ENCODE data around the gene SPINDOC. TPM values are rescaled to one million over a fixed set of nuclear protein-coding genes. Genes with fewer than 3 reads are reported as not detected.

Gene SPINDOC
- total RNA-seq, 1 experiment from 2014 or later = 50.9 TPM

DNA sequence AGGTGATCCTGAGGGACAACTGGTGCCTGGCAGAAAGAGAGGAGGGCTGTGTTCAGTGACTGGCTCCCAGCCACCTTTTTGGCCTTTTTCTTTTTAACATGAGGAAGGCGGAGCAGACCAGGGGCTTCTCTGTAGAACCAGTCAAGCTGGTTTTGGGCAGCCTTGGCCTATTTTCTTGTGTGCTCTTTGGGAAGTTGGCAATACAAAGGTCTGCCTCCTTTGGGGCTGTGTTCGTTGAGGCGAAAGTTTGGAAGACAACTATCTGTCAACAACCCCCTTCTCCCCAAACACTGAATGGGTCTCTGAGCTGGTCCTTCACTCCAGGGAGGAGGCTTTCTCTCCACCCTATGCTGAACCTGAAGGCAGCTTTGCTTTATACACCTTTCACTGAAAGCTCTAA lies 34.1 kb downstream of the SPINDOC start:
- H4K20me1 ChIP-seq (ENCODE audit: insufficient read depth) = peaks cover 12% of the 10 kb centered on the region; the same call in 1 of the 2 replicates
- TF ChIP-seq POLR2AphosphoS5 (IDR thresholded peaks at IDR 0.05; ENCODE audit: low read depth, low read length) (no peak), EGR1 (IDR thresholded peaks at IDR 0.05; ENCODE audit: low read depth) (no peak), ZFX (IDR thresholded peaks at IDR 0.05) (no peak), SRF (IDR thresholded peaks at IDR 0.05; ENCODE audit: low read depth) (no peak), SP1 (IDR thresholded peaks at IDR 0.05; ENCODE audit: low read depth) (peak; percentile 65; the same call in 1 of the 2 replicates)
- H2AFZ ChIP-seq (ENCODE audit: low read depth, low read length, poor library complexity, severe bottlenecking) = no peak overlapping the region
- ChIA-PET RAD21 (ENCODE audit: low non-redundant PET in 1 of 2, low total read pairs in 2 of 2, uncharacterized antibody in 2 of 2, unreplicated experiment in 2 of 2) (no interaction called here), CTCF (interaction anchor here (0.9 to 1.7 kb wide), 2 partner anchors 9 to 25 kb away, joined by 3 to 5 read pairs; partner anchors contain the start of gene MARK2), POLR2A (no interaction called here)
- BruUV-seq (replicated peaks) = no TSS peak
- intact Hi-C loops (cut with micrococcal nuclease) = no loop called here
- peak overlapping the region; percentile 39 for H3K9ac ChIP-seq (ENCODE audit: low read length)
- no peaks in the 10 kb centered on the region for H3K27me3 ChIP-seq (ENCODE audit: insufficient read depth, low read length)
- H3K4me2 ChIP-seq (ENCODE audit: low read length) = peak overlapping the region; percentile 66
- H3K27ac ChIP-seq (ENCODE audit: low read depth, low read length) = peak overlapping the region; percentile 14; the same call in 1 of the 2 replicates
- peaks cover 24 to 37% of the 10 kb centered on the region in 2 experiments for H3K4me1 ChIP-seq (ENCODE audit: control insufficient read depth in 1 of 2, insufficient read depth in 2 of 2, low read length in 2 of 2)
- ATAC-seq (peak; percentile 68), DNase-seq (ENCODE audit: low read depth, low spot score) (no peak)
- peaks cover 90% of the 10 kb centered on the region for H3K79me2 ChIP-seq (ENCODE audit: insufficient read depth, low read length)
- no peaks in the 10 kb centered on the region for H3K9me3 ChIP-seq (ENCODE audit: control insufficient read depth in 1 of 2, insufficient read depth in 1 of 2, low read depth in 1 of 2, low read length in 2 of 2)
- peaks cover 0 to 2% of the 10 kb centered on the region in 2 experiments; a peak in 2 of 4 replicates for H3K36me3 ChIP-seq (ENCODE audit: control insufficient read depth in 1 of 2, insufficient read depth in 2 of 2, low read length in 2 of 2)
- H3K9me2 ChIP-seq (ENCODE audit: insufficient read depth) = no peaks in the 10 kb centered on the region
- H3K4me3 ChIP-seq (replicated peaks in 1 of 2; ENCODE audit: low read depth in 1 of 2, low read length in 2 of 2) = peak overlapping the region in 1 of 2 experiments; percentile 13; a peak in 1 of 4 replicates

DNA sequence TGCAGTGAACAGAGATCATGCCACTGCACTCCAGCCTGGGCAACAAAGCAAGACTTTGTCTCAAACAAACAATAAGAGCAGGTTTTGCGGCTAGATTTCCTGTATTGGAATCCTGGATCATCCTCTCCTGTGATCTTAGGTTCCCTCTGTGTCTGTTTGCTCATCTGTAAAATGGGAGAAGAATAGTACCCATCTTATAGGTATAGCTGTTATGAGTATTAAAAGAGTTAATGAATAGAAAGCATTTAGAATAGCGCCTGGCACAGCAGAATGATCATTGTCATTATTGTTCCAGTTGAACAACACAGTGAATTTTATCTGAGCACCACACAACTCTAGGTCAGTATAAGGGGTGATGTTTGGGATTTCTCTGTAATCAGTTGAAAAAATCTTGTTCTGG lies 36.4 kb downstream of the SPINDOC start:
- CTCF ChIA-PET = interaction anchor here (1.2 kb wide), 1 partner anchor 57 kb away, joined by 3 read pairs; no protein-coding TSS in a partner anchor
- Histone ChIP-seq H3K4me1 (ENCODE audit: control insufficient read depth in 1 of 2, insufficient read depth in 2 of 2, low read length in 2 of 2) (peaks cover 24 to 34% of the 10 kb centered on the region in 2 experiments), H2AFZ (ENCODE audit: low read depth, low read length, poor library complexity, severe bottlenecking) (no peak overlapping the region), H4K20me1 (ENCODE audit: insufficient read depth) (peaks cover 12% of the 10 kb centered on the region; the same call in 1 of the 2 replicates), H3K4me2 (ENCODE audit: low read length) (no peak overlapping the region), H3K27ac (ENCODE audit: low read depth, low read length) (no peak overlapping the region), H3K9ac (ENCODE audit: low read length) (no peak overlapping the region), H3K79me2 (ENCODE audit: insufficient read depth, low read length) (peaks cover 91% of the 10 kb centered on the region), H3K36me3 (ENCODE audit: control insufficient read depth in 1 of 2, insufficient read depth in 2 of 2, low read length in 2 of 2) (no peaks in the 10 kb centered on the region; a peak in 1 of 4 replicates), H3K9me2 (ENCODE audit: insufficient read depth) (no peaks in the 10 kb centered on the region), H3K9me3 (ENCODE audit: control insufficient read depth in 1 of 2, insufficient read depth in 1 of 2, low read depth in 1 of 2, low read length in 2 of 2) (no peaks in the 10 kb centered on the region), H3K4me3 (replicated peaks in 1 of 2; ENCODE audit: low read depth in 1 of 2, low read length in 2 of 2) (no peak overlapping the region), H3K27me3 (ENCODE audit: insufficient read depth, low read length) (no peaks in the 10 kb centered on the region)
- ATAC-seq = no peak
- POLR2A ChIA-PET = no interaction called here
- RAD21 ChIA-PET (ENCODE audit: low non-redundant PET in 1 of 2, low total read pairs in 2 of 2, uncharacterized antibody in 2 of 2, unreplicated experiment in 2 of 2) = no interaction called here
- no TSS peak for BruUV-seq (replicated peaks)
- DNase-seq (ENCODE audit: low read depth, low spot score) = no peak
- intact Hi-C loops (cut with micrococcal nuclease) = no loop called here
- TF ChIP-seq EGR1 (IDR thresholded peaks at IDR 0.05; ENCODE audit: low read depth) (no peak), ZBTB33 (IDR thresholded peaks at IDR 0.05; ENCODE audit: extremely low read depth, insufficient replicate concordance, low read length) (no peak), JUND (IDR thresholded peaks at IDR 0.05) (no peak), FOSL1 (IDR thresholded peaks at IDR 0.05; ENCODE audit: low read depth) (no peak), YY1 (IDR thresholded peaks at IDR 0.05; ENCODE audit: extremely low read depth, insufficient replicate concordance, low read depth, low read length) (no peak)
- TF ChIP-seq, protein P1, sequence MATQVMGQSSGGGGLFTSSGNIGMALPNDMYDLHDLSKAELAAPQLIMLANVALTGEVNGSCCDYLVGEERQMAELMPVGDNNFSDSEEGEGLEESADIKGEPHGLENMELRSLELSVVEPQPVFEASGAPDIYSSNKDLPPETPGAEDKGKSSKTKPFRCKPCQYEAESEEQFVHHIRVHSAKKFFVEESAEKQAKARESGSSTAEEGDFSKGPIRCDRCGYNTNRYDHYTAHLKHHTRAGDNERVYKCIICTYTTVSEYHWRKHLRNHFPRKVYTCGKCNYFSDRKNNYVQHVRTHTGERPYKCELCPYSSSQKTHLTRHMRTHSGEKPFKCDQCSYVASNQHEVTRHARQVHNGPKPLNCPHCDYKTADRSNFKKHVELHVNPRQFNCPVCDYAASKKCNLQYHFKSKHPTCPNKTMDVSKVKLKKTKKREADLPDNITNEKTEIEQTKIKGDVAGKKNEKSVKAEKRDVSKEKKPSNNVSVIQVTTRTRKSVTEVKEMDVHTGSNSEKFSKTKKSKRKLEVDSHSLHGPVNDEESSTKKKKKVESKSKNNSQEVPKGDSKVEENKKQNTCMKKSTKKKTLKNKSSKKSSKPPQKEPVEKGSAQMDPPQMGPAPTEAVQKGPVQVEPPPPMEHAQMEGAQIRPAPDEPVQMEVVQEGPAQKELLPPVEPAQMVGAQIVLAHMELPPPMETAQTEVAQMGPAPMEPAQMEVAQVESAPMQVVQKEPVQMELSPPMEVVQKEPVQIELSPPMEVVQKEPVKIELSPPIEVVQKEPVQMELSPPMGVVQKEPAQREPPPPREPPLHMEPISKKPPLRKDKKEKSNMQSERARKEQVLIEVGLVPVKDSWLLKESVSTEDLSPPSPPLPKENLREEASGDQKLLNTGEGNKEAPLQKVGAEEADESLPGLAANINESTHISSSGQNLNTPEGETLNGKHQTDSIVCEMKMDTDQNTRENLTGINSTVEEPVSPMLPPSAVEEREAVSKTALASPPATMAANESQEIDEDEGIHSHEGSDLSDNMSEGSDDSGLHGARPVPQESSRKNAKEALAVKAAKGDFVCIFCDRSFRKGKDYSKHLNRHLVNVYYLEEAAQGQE (IDR thresholded peaks at IDR 0.05; ENCODE audit: low read depth) = no peak
